GM23338 (cell line): ENCODE data around the gene MRPL30. TPM values are rescaled to one million over a fixed set of nuclear protein-coding genes. Genes with fewer than 3 reads are reported as not detected.

Experiments
- CREB1 ChIP-seq: fragments of 250-450 bp; sonication (Bioruptor Pico); IDR thresholded peaks from 2 replicates; pipeline ENCODE4 v1.5.0; 2020; ENCODE audit warnings: low read depth, mild to moderate bottlenecking, moderate library complexity
- EZH2 ChIP-seq: fragments of 200-600 bp; sonication (generic); IDR thresholded peaks from one replicate; pipeline ENCODE4 v1.8.0; 2017; ENCODE audit warnings: antibody characterized with exemption, mild to moderate bottlenecking, low read depth; ENCODE audit not compliant: unreplicated experiment
- EZH2phosphoT487 ChIP-seq: fragments of 200-600 bp; sonication (generic); IDR thresholded peaks from one replicate; pipeline ENCODE4 v1.8.1; 2018; ENCODE audit warnings: antibody characterized with exemption; ENCODE audit not compliant: unreplicated experiment
- JUNB ChIP-seq: IDR thresholded peaks from one replicate; pipeline ENCODE4 v1.6.1; 2016; ENCODE audit warnings: antibody characterized with exemption; ENCODE audit not compliant: unreplicated experiment
- POLR2AphosphoS5 ChIP-seq: IDR thresholded peaks from 2 replicates; pipeline ENCODE4 v1.6.1; 2016; ENCODE audit warnings: antibody characterized with exemption, low read depth
- REST ChIP-seq: IDR thresholded peaks from one replicate; pipeline ENCODE4 v1.6.1; 2018; ENCODE audit warnings: antibody characterized with exemption; ENCODE audit not compliant: unreplicated experiment
- ZNF114 ChIP-seq: fragments of 250-450 bp; sonication (Bioruptor Pico); IDR thresholded peaks from 2 replicates; pipeline ENCODE4 v1.5.0; 2020; ENCODE audit warnings: mild to moderate bottlenecking, moderate library complexity
- ZNF331 ChIP-seq: fragments of 250-450 bp; sonication (Bioruptor Pico); IDR thresholded peaks from 2 replicates; pipeline ENCODE4 v1.5.0; 2020; ENCODE audit warnings: low read depth, mild to moderate bottlenecking, moderate library complexity
- ZNF462 ChIP-seq: fragments of 250-450 bp; sonication (Bioruptor Pico); IDR thresholded peaks from 2 replicates; pipeline ENCODE4 v1.5.0; 2020; ENCODE audit warnings: mild to moderate bottlenecking, moderate library complexity
- polyA plus RNA-seq: library from polyadenylated mRNA; unstranded; fragments of >200 nt; fragmentation: Nextera tagmentation; extraction: Ambion mirVana; gene quantifications from 2 replicates; pipeline ENCODE4 v1.2.1, GENCODE V29; 2016
- total RNA-seq: library from RNA; depleted of rRNA; stranded (reverse); fragments of >200 nt; shearing (Covaris generic); gene quantifications from 2 replicates; pipeline ENCODE4 v1.2.3, GENCODE V29; 2014

The MRPL30 gene
- total and polyA plus RNA-seq, 2 experiments from 2014 or later, result 51.4 to 53.7 TPM

GRCh38 chr2:99184811-99185210 lies 3.8 kb downstream of the MRPL30 start (continued):
- TF ChIP-seq ZNF462 (CRISPR knock-in tag), result no peak
- no peak for TF ChIP-seq JUNB
- TF ChIP-seq REST, result no peak
- TF ChIP-seq POLR2AphosphoS5, result no peak
- no peak for TF ChIP-seq EZH2
- no peak for TF ChIP-seq EZH2phosphoT487
- TF ChIP-seq ZNF331, result no peak
- no peak for TF ChIP-seq CREB1 (CRISPR knock-in tag)
- TF ChIP-seq ZNF114, result no peak
